SK-N-MC (cell line): Measurements from ENCODE around the gene DNAI1.
"Not testable (repeated sequence)": the region's sequence is repeated elsewhere in the genome, so short reads cannot be mapped to it uniquely, and the experiment has no call there.

Experiments
- DNase-seq: peaks from one replicate; pipeline ENCODE4 v3.0.0-alpha.2; 2011; ENCODE audit warnings: low read depth, low spot score
- H3K27ac ChIP-seq: fragments of 200-600 bp; sonication (generic); 2 replicates; pipeline ENCODE4 v1.5.1; 2016; ENCODE audit warnings: mixed run types
- H3K36me3 ChIP-seq: fragments of 200-600 bp; sonication (generic); 2 replicates; pipeline ENCODE4 v1.6.1; 2017; ENCODE audit warnings: antibody characterized with exemption, low read length, mixed read lengths; ENCODE audit not compliant: insufficient read depth
- H3K4me3 ChIP-seq: fragments of 200-600 bp; sonication (generic); 2 replicates; pipeline ENCODE4 v1.5.1; 2016
- H3K9ac ChIP-seq: fragments of 200-600 bp; sonication (generic); 2 replicates; pipeline ENCODE4 v1.8.0; 2017; ENCODE audit warnings: mixed run types, mixed read lengths; ENCODE audit not compliant: insufficient read length
- H3K9me3 ChIP-seq: fragments of 200-600 bp; sonication (generic); 2 replicates; pipeline ENCODE4 v1.6.1; 2017; ENCODE audit warnings: low read depth, mild to moderate bottlenecking, antibody characterized with exemption, low read length, moderate library complexity, mixed read lengths
- EZH2 ChIP-seq: fragments of 200-600 bp; sonication (generic); IDR thresholded peaks from one replicate; pipeline ENCODE4 v1.6.1; 2017; ENCODE audit warnings: antibody characterized with exemption
- FOXP2 ChIP-seq: optimal IDR thresholded peaks from 2 replicates; pipeline ENCODE3; 2011; ENCODE audit warnings: mild to moderate bottlenecking, moderate library complexity; ENCODE audit not compliant: insufficient read depth; ENCODE audit errors: extremely low read length, control extremely low read depth
- POLR2AphosphoS5 ChIP-seq: IDR thresholded peaks from 2 replicates; pipeline ENCODE4 v1.6.1; 2012; ENCODE audit warnings: mild to moderate bottlenecking, low read depth, low read length, borderline replicate concordance

The DNAI1 gene

GRCh38 chr9:34428325-34428958, 30.2 kb upstream of the DNAI1 start:
- H3K36me3 ChIP-seq = no peaks in the 10 kb centered on the region
- H3K27ac ChIP-seq = no peak overlapping the region
- no peak overlapping the region for H3K4me3 ChIP-seq
- DNase-seq = no peak
- H3K9me3 ChIP-seq = no peaks in the 10 kb centered on the region
- TF ChIP-seq POLR2AphosphoS5 = no peak
- TF ChIP-seq EZH2 = no peak
- no peak overlapping the region for H3K9ac ChIP-seq

GRCh38 chr9:34430843-34431437, 27.7 kb upstream of the DNAI1 start:
- Histone ChIP-seq H3K9me3 (no peaks in the 10 kb centered on the region), H3K4me3 (no peak overlapping the region), H3K36me3 (no peaks in the 10 kb centered on the region), H3K9ac (no peak overlapping the region), H3K27ac (no peak overlapping the region)
- DNase-seq = no peak
- TF ChIP-seq EZH2 = no peak
- TF ChIP-seq POLR2AphosphoS5 = no peak

DNA sequence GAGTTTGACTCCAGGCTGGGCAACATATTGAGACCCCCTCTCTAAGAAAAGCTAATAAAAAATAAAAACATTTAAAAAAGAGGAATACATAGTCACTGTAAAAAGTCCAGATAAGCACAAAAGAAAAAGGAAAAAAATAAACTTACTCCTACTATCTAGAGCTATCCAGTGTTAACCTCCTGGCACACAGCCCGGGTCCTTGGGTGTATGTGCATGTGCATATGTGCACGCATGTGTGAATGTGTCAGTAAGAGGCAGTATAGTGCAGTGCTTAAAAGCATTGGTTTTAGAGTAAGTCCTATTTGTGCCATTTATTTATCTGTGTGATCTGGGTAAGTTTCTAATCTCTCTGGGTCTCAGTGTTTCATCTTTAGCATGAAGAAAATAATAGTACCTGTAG, 26.9 kb upstream of the DNAI1 start:
- no peaks in the 10 kb centered on the region for H3K36me3 ChIP-seq
- no peak for DNase-seq
- H3K9ac ChIP-seq = no peak overlapping the region
- no peak overlapping the region for H3K4me3 ChIP-seq
- TF ChIP-seq EZH2 (no peak), FOXP2 (no peak), POLR2AphosphoS5 (no peak)
- H3K9me3 ChIP-seq = no peaks in the 10 kb centered on the region
- no peak overlapping the region for H3K27ac ChIP-seq

DNA sequence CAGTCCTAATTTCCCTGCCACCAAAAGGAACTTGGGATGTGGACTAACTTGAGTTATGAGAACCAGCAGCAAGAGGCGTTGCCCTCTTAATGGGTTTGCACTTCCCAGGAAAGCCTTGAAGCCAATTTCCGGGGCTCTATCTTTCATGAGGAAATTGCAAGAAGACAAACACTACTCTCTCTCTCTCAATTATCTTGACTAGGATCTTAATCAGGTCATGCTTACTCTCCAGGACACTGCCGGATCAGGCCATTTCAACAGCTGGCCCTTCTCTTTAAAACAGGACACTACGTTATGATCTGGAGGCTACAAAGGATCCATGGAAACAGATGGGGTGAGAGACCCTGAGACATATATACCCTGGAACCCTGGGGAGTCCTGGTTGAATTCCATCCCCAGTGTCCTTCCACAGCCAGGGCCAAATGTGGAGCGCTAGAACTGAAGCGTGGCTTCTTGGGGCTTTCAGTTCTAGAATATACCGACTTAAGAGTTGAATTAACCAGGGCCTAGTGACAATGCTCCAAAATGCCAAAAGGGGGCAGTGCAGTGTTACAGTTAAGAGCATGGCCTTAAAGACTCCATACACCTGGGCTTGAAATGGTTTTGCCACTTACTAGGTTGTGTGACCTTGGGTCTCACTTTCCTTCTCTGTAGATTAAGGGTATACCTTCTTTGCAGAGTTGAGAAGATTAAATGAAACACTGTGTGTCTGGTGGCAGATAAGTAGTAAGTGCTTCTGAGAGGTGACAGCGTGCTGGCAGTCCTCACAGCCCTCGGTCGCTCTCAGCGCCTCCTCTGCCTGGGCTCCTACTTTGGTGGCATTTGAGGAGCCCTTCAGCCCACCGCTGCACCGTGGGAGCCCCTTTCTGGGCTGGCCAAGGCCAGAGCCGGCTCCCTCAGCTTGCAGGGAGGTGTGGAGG, 21.3 kb upstream of the DNAI1 start:
- Histone ChIP-seq H3K27ac (no peak overlapping the region), H3K9me3 (no peaks in the 10 kb centered on the region)
- DNase-seq = peak; percentile 48

GRCh38 chr9:34437926-34438307, 20.7 kb upstream of the DNAI1 start:
- H3K27ac ChIP-seq, H3K4me3 ChIP-seq, DNase-seq, H3K9me3 ChIP-seq, H3K9ac ChIP-seq, H3K36me3 ChIP-seq: not testable (repeated sequence)

More for the DNA sequence above, 21.3 kb upstream of the DNAI1 start:
- H3K4me3 ChIP-seq = no peak overlapping the region
- no peaks in the 10 kb centered on the region for H3K36me3 ChIP-seq
- no peak for TF ChIP-seq POLR2AphosphoS5
- no peak for TF ChIP-seq EZH2
- TF ChIP-seq FOXP2 = no peak
- no peak overlapping the region for H3K9ac ChIP-seq

GRCh38 chr9:34438465-34438864, 20.1 kb upstream of the DNAI1 start:
- H3K36me3 ChIP-seq, DNase-seq, H3K9ac ChIP-seq, H3K27ac ChIP-seq, H3K9me3 ChIP-seq, H3K4me3 ChIP-seq: not testable (repeated sequence)

GRCh38 chr9:34440017-34440416, 18.6 kb upstream of the DNAI1 start:
- no peak for TF ChIP-seq POLR2AphosphoS5
- TF ChIP-seq FOXP2 = no peak
- no peak for TF ChIP-seq EZH2
- no peak for DNase-seq
- Histone ChIP-seq H3K9me3 (no peaks in the 10 kb centered on the region), H3K9ac (no peak overlapping the region), H3K27ac (no peak overlapping the region), H3K36me3 (no peaks in the 10 kb centered on the region), H3K4me3 (no peak overlapping the region)

DNA sequence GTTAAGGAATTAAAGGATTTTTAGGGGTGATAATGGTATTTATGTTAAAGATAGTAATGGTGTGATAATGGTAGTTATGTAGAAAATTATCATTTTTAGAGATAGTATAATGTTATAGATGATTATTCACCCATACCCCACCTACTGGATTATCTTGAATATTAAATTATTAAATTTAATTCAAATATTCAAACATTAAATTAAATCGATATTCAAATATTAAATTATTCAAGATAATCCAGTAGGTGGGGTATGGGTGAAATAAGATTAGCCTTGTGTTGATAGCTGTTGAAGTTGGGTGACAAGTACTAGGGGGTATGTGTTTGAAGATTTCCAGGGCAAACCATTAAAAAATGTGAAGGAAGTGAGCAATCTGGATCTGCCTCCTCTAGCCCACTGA, 15.8 kb upstream of the DNAI1 start:
- peak overlapping the region; percentile 58 for H3K4me3 ChIP-seq
- no peaks in the 10 kb centered on the region for H3K9me3 ChIP-seq
- H3K36me3 ChIP-seq = no peaks in the 10 kb centered on the region
- no peak overlapping the region for H3K9ac ChIP-seq
- H3K27ac ChIP-seq = peak overlapping the region; percentile 65; the same call in 1 of the 2 replicates
- no peak for TF ChIP-seq POLR2AphosphoS5
- no peak for TF ChIP-seq FOXP2
- TF ChIP-seq EZH2 = no peak
- no peak for DNase-seq

DNA sequence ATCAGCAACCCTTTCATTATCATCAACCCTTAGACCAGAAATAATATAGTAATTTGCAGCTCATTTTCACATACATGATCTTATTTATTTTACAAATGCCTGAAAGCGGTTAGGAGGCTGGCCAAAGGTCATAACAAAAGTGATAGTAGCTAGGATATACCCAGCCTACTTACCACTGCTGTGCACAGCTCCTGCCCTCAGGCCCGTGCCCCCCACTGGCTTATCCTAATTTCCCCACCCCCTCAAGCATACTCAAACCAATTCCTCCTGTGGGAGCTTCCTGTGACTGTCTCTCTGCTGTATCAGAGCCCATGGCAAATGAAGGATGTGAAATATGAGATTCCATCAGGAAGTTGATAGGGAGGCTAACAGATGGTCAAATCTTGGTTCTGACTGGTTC, 15.1 kb upstream of the DNAI1 start:
- Histone ChIP-seq H3K9ac (no peak overlapping the region), H3K9me3 (no peaks in the 10 kb centered on the region), H3K36me3 (no peaks in the 10 kb centered on the region), H3K4me3 (peak overlapping the region; percentile 58), H3K27ac (peak overlapping the region; percentile 65; the same call in 1 of the 2 replicates)
- DNase-seq = peak; percentile 51
- TF ChIP-seq POLR2AphosphoS5 (0 out of 2 replicates have a peak, but pooled peaks have one; percentile 23), FOXP2 (peak; percentile 40), EZH2 (no peak)
